NCI-H526 (cell line): Measurements from ENCODE around the gene COPS6.

ENCODE experiments used
- DNase-seq, 2 experiments: peaks; one replicate each; lab custom pipeline; 2025; lab: John Stamatoyannopoulos, UW

Gene COPS6

DNA sequence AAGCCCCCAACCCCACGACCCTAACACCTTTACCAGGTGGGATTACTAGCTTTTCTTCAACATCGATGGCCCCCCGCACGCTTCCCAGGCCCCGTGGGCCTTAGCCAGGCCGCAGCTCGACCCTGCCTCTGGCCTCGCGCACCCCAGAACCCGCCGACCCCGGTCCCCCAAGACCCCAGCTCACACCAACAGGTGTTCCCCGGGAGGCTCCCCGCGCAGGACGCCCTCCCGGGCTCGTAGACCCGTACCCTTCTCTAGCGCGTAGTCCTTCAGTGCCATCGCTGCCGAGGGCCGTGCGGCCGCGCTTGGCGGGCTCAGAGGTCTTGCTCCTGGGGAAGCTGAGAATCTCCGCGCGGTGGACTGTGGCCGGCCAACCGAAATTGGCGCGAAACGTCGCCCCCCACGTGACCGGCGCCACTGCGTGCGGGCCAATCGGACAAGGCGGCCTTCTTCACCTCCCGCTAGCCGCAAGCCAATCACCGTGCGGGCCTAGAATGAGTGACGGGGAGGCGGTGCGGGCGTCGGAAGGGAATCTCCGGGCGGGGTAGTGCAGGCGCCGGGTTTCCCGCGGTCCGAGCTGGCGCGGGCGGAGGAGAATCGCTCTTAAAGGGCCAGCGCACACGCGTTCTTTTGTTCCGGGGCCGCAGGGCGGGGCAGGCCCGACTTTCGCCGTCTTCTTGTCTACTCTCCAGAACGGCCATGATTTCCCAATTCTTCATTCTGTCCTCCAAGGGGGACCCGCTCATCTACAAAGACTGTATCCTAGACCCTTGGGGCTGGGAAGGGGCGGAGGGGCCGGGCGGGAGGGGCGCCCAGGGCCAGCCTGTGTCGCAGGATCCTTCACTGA lies 12.5 kb downstream of the COPS6 start, which contains the start of the genes AP4M1 and MCM7:
TSS of gene AP4M1 (plus strand) at position 628 of the 847 bp plus-strand sequence. CDS start at position 700, 72 bp downstream.
TSS of gene MCM7 (minus strand) at position 382 of the 847 bp plus-strand sequence. CDS start at position 279, 103 bp downstream.
- peak; percentile 99 to 100 for DNase-seq

DNA sequence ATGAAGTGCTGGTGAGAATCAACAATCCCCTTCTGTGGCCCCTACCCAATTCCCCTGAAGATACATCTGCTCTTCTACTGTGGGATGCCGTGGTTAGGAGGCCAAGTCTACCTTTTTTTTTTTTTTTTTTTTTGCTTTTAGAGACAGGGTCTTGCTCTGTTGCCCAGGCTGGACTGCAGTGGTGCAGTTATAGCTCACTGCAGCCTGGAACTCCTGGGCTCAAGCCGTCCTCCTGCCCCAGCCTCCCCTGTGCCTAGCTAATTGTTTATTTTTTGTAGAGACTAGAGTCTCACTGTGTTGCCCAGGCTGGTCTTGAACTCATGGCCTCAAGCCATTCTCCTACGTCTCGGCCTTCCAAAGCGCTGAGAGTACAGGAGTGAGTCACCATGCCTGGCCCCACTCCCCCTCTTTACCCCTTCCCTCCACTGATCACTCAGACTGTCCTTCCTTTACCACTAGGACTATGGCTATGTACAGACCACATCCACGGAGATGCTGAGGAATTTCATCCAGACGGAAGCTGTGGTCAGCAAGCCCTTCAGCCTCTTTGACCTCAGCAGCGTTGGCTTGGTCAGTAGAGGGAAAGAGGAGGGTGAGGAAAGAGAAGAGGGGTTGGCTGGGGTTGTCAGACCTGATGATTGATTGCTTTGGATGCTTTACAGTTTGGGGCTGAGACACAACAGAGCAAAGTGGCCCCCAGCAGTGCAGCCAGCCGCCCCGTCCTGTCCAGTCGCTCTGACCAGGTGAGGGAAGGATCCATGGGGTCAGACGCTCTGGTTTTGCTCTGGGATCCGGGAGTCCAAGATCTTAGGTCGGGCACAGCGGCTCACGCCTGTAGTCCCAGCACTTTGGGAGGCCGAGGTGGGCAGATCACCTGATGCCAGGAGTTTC lies 14.4 kb downstream of the COPS6 start:
- DNase-seq: no peak

GRCh38 chr7:100105534-100105933 lies 16.8 kb downstream of the COPS6 start:
- DNase-seq: no peak

- DNase-seq: no peak
Observed at GRCh38 chr7:100106633-100107032, 17.9 kb downstream of the COPS6 start.

GRCh38 chr7:100107125-100107737 lies 18.5 kb downstream of the COPS6 start:
- no peak for DNase-seq

DNA sequence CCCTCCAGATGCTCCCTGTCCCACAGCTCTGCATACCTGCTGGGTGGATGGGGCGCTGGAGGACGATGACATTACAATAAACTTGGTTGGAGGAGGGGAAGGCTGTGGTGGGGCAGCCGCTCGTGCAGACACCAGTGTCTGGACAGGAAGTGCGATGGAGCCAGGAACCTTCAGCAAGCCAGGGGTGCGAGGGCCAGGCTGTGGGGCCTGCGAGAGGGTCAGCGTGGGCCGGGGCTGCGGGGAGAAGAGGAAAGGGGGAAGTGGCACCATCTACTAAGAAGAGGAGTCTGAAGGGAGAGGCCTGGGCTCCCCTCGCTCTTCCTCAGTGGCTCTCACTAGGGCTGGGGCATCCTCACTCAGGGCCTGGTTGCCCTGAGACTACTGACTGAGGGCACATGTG lies 19.1 kb downstream of the COPS6 start:
- DNase-seq: no peak

DNA sequence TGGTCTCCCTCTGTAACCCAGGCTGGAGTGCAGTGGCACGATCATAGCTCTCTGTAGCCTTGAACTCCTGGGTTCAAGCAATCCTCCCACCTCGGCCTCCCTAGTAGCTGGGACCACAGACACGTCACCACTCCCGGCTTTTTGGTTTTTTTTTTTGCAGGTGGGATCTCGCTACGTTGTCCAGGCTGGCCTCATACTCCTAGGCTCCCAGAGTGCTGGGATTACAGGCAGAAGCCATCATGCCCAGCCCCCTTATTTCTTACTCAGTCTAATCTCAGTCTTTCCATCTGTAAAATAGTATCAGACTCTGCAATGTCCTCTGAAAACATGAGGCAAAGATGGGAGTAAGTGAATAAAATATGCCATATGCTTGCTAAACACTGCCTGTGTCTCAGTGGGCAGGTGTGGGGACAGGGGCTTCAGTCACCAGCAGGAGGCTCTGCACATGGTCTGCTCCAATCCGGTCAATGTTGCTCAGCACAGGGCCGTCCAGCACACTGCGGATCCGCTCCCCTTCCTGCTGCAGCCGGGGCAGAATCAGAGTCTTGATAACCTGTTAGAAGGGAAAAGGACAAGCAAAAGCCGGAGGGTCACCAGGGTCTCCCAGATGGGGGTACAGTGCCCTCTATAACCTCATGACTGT lies 20.9 kb downstream of the COPS6 start:
- DNase-seq: no peak

DNA sequence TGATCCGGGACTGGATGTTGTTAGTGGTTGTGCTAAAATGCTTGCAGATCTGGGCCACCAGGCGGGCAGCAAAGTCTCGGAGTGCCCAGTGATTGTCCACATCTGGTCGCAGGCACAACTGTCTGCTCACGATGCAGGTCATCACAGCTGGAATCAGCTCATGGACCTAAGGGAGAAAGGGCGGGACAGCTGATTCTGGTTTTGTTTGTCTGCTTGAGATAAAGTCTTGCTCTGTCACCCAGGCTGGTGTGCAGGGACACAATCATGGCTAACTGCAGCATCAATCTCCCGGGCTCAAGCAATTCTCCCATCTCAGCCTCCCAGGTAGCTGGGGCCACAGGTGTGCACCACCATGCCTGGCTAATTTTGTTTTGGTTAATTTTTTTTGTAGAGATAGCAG lies 22.4 kb downstream of the COPS6 start:
- DNase-seq: no peak

- DNase-seq: no peak
Observed at GRCh38 chr7:100111914-100112313, 23.1 kb downstream of the COPS6 start.

DNA sequence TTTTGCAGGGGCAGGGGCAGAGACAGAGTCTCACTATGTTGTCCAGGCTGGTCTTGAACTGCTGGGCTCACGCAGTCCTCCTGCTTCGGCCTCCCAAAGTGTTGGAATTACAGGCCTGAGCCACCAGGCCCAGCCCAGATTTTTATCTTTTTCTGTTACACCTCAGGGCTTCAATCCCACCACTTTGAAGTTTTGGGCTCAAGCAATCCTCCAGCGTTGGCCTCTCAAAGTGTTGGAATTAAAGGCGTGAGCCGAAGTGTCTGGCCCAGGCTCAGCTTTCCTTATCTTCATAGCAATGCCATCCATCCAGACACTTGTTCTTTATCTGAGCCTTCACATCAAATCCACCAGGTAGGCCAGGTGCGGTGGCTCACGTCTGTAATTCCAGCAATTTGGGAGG lies 26.3 kb downstream of the COPS6 start:
- DNase-seq: no peak

- no peak for DNase-seq
Observed at GRCh38 chr7:100118388-100119071, 29.8 kb downstream of the COPS6 start.

- DNase-seq: peak; percentile 93 to 98
Observed at GRCh38 chr7:100119072-100119969, 30.6 kb downstream of the COPS6 start, which contains the start of the genes CNPY4 and TAF6. Gene CNPY4 (plus strand): TSS chr7:100119634. CDS start chr7:100119745, 111 bp downstream. Gene TAF6 (minus strand): TSS chr7:100119358. CDS start chr7:100114209, 5,149 bp downstream.

- peak; percentile 61 to 75 for DNase-seq
Observed at GRCh38 chr7:100119970-100120732, 31.4 kb downstream of the COPS6 start.

DNA sequence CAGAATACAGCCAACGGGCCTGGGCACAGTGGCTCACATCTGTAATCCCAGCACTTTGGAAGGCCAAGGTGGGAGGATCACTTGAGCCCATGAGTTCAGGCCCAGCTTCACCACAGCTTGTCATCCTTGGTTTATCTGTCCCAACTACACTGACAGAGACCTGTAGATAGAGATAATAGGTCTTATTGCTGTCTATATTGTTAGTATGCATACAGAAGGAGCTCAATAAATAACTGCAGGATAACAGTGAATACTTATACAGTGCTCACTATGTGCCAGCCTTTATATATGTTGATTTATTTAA lies 31.9 kb downstream of the COPS6 start:
- DNase-seq: no peak

DNA sequence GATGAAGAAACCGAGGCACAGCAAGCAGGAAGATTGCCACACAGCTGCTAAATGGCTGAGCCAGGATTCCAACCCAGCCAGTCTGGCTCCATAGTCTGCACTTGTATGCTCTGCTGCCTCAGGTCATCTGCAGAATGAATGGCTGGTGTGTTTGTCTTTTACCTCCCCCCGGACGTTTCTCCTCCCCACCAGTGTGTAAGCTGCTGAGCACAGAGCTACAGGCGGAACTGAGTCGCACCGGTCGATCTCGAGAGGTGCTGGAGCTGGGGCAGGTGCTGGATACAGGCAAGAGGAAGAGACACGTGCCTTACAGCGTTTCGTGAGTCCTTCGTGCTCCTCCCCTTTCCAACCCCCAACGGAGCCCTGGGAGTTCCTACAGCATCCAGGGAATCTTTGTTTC lies 33.3 kb downstream of the COPS6 start:
- DNase-seq: peak; percentile 71 to 82

DNA sequence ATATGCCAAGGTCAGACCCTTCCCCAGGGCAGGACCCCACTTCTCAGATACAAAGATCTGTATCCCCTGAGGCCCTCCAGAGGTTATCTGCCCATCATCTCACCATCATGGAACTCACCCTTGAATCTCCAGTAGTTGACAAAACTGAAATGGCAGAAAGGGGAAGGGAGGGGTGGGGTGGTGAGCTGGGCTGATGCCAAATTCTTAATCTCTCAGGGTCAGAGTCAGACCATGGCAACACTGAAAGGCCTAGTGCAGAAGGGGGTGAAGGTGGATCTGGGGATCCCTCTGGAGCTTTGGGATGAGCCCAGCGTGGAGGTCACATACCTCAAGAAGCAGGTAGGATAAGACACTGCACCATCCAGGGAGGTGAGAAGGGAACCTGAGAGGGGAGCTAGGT lies 33.8 kb downstream of the COPS6 start:
- no peak for DNase-seq

DNA sequence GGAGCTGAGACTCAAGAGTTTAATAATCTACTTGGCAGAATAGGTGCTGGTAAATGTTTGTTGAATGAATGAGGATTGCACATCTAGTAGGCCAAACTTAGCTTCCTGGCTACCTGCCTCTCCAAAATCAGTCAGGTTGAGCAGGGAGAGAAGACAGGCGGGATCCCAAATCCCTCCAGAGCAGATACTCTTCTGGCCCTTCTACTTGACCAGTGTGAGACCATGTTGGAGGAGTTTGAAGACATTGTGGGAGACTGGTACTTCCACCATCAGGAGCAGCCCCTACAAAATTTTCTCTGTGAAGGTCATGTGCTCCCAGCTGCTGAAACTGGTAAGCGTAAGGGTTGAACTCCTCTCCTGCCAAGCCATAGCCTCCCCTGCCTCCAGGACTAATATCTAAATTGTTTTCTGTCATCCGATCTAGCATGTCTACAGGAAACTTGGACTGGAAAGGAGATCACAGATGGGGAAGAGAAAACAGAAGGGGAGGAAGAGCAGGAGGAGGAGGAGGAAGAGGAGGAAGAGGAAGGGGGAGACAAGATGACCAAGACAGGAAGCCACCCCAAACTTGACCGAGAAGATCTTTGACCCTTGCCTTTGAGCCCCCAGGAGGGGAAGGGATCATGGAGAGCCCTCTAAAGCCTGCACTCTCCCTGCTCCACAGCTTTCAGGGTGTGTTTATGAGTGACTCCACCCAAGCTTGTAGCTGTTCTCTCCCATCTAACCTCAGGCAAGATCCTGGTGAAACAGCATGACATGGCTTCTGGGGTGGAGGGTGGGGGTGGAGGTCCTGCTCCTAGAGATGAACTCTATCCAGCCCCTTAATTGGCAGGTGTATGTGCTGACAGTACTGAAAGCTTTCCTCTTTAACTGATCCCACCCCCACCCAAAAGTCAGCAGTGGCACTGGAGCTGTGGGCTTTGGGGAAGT lies 35.8 kb downstream of the COPS6 start:
- DNase-seq: no peak

- no peak for DNase-seq
Observed at GRCh38 chr7:100126239-100126930, 37.6 kb downstream of the COPS6 start.
